Measurements from ENCODE around the gene OLIG3. TPM values are rescaled to one million over a fixed set of nuclear protein-coding genes. Genes with fewer than 3 reads are reported as not detected.

Gene OLIG3
- total and polyA plus RNA-seq, 2 of the 8 experiments (the other 6 are each of a cell fraction or from before 2014, with no cell fraction given), result 0.60 to 1.3 TPM

DNA sequence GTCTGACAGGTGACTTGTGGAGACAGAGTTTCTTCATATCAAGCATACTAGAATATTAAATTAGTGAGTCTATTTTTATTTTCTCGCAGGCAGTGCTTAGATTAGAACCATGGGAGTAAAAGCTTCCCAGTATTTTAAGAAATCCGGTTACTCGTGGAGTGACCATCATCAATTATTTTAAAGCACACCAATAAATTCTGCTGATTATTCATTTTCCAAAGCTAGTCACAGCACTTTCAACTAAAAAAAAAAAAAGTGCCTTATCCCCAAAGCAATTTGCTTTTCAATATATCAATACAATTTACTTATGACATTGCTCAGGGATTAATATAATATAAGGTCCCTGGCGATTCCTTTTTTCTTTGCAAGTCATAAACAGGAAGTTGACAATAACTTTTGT lies 26.3 kb upstream of the OLIG3 start (continued):
- TF ChIP-seq CHD7 (IDR thresholded peaks at IDR 0.05; ENCODE audit: insufficient replicate concordance, low read length) (no peak), HDAC2 (IDR thresholded peaks at IDR 0.05; ENCODE audit: borderline replicate concordance in 1 of 2, low read depth in 2 of 2, low read length in 2 of 2) (no peak), JUND (IDR thresholded peaks at IDR 0.05; ENCODE audit: low read length) (no peak), TEAD4 (IDR thresholded peaks at IDR 0.05; ENCODE audit: low read depth, low read length) (no peak), RNF2 (IDR thresholded peaks at IDR 0.05; ENCODE audit: borderline replicate concordance, low read depth, low read length, missing control alignments, poor library complexity, severe bottlenecking) (no peak)
